T follicular helper cell (primary cell): ENCODE results near the gene RAD23B.
"Not testable (repeated sequence)": the region's sequence is repeated elsewhere in the genome, so short reads cannot be mapped to it uniquely, and the experiment has no call there.

Source experiments
- DNase-seq: peaks from one replicate; pipeline ENCODE4 v3.0.0-alpha.2; 2020; ENCODE audit warnings: low read depth
- total RNA-seq, 2 experiments: gene quantifications; one replicate each; lab custom pipeline; 2026; lab: John Stamatoyannopoulos, UW

Gene RAD23B
- 131 to 277 reads per million in 2 experiments for total RNA-seq

- peak; percentile 97 for DNase-seq
Observed at GRCh38 chr9:107282759-107283622, at the start of gene RAD23B. RAD23B (plus strand) TSS chr9:107283279; CDS start chr9:107283630, 351 bp downstream.

- no peak for DNase-seq
Observed at GRCh38 chr9:107235765-107236442, 47.2 kb upstream of the RAD23B start.

GRCh38 chr9:107237873-107238272 is 45.2 kb upstream of the RAD23B start:
- no peak for DNase-seq

DNA sequence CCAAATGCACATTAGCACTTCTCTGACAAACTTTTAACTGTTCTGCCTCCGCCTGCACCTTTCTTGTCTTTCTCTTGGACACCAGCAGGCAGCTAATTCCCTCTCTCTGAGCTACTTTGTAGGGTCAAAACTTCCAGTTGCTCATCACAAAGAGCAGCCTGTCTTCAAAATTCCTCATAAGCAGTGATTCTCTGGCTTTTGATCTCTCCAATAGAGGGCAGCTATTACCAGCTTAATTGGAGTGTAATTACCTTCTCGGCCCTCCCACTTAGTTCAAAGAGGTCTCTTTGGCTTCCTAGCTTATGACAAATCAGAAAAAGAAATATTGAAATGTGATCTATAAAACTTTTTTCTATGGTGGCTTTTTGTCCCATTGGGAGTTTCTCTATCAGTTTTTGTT is 43.6 kb upstream of the RAD23B start:
- DNase-seq = no peak

DNA sequence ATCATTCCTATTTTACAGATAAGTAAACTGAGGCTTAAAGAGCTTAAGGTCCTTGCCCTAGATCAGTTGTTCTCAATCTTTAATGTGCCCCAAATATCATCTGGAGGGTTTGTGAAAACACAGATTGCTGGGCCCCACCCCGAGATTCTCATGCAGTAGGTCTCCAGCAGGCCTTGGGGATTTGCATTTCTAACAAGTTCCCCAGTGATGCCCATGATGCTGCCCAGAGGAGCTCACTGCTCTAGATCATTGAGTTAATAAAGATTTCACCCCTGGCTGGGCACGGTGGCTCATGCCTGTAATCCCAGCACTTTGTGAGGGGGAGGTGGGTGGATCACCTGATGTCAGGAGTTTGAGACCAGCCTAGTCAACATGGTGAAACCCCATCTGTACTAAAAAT is 42.8 kb upstream of the RAD23B start:
- no peak for DNase-seq

GRCh38 chr9:107242073-107243030 is 40.7 kb upstream of the RAD23B start:
- no peak for DNase-seq

DNA sequence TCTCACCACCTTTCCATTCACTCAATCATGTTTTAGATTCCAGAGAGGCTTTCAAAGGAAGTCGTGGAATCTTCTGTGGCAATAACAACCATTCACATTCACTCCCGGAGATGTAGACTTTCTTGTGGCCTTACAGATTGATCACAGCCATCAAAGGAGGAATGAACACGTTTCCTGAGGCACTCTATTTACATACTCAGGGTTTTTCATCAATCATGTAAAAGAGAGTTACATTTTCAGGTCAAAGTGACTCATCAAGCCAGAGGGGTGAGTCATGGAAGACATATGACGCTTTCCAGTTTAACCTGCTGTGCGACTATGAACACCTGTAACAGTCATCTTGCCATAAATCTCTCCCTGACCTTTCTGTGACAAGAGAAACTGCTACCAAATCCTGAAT is 39.3 kb upstream of the RAD23B start:
- DNase-seq = no peak

DNA sequence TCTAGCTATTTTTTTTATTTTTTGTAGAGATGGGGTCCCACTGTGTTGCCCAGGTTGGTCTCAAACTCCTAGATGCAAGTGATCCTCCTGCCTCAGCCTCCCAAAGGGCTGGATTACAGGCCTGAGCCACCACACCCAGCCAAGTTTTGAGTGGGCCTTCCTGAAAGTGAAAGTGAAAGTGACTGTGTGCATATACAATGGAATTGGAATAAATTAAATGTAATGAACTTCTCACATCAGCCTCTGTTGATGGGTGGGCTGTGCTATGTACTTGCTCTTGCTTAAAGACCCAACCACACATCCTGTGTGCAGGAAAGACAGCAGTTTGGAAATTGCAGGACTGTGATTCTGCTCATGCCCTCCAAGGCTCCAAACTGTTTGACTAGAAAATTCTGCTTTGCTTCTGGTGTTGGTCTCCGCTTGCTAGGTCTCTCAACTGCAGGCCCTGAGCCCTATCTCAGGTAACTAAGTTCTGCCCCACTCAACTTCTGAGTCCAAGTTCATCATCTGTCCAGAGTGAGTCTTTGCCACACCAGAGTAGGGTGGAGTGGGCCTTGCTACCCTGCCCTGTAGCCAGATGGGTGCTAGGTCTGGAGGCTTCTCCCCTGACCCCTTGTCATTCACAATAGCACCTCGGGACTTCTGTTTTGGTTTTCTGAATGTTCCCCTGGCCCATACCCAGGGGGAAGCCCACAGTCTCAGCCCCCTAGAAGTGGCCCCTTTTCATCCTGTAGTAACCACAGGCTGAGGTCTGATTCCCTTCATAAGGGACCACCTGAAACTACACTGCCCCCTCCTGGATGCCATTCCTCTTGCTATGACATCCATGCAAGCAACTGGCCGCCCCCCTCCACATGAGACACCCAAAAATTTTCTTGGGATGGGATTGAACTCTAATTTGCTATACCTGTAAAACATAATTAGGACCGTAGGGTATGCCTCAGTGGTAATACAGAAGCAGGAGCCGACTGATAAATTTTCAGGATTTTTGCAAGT is 36.5 kb upstream of the RAD23B start:
- no peak for DNase-seq

GRCh38 chr9:107248714-107249113 is 34.4 kb upstream of the RAD23B start:
- DNase-seq = no peak

DNA sequence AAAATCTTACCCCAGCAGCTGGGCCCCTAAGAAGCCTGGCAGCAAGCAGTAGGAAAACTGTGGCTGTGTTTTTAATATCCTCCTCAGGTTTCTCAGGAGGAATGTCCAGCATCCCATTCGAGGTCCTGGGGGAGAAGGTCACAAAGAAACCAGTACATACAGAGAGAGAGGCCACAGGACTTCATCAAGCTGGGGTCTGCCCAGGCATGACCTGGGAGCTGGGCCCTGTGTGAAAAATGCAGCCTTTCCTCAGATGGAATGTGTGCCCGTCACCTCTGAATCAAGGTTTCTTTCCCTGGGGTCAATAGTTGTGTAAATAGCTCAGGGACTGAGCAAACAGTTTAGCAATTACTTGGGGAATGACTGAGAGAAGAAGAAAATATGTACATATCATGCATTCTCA is 33.9 kb upstream of the RAD23B start:
- DNase-seq = no peak

GRCh38 chr9:107249665-107250285 is 33.3 kb upstream of the RAD23B start:
- DNase-seq = no peak

DNA sequence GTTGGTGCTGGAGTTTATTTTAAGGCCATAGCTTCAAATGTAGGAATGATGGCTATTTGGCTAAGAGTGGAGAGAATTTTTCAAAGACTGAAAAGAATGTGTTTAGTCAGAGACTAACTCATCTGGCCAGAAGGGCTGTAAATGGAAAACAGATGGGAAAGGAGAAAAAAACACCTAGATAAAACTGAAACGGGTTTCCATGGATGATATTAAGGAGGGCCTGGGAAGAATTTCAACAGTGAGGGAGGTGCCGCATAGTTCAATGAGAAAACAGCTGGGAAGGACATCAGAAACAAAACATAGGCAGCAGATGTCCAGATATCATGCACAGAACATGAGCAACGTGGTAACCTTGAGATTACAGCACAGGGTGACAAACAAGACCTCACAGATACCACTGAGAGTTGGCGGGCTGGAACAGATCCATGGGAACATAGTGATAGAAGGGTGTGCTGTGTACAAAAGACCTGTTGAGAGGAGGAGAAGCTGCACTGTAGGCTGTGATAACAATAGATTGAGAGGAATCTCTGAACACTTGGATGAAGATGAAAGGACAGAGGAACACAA is 31.2 kb upstream of the RAD23B start:
- no peak for DNase-seq

GRCh38 chr9:107258919-107259318 is 24.2 kb upstream of the RAD23B start:
- no peak for DNase-seq

- DNase-seq = not testable (repeated sequence)
Observed at GRCh38 chr9:107259751-107260313, 23.2 kb upstream of the RAD23B start.

DNA sequence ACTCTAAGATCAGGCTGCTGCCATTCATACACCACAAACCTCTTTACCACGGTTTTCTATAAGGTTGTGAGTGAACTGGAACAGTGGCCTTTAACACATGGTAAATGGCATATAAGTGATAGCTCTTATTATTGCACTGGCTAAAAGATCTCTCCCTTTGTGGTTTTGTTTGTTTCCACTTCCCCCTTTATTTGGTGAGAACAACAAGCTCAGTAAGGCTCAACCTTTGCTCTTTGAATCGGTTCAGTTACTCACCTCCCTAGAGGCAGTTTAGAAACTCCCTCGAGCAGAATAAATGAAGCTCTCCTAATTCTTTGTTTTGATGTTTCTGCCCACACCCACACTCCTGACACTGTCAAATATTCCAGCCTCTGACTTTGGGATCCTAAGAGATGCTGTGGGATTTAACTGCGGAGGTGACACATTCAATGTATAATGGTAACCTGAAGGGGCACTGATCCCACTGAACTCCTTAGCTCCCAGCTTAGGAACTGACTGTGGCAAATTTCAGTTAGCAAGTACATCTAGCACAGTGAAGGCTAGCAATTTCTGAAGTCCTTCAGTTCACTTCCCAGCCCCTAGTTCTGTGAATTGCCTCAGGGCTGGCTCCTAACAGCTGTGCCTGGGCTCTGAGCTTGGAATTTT is 22.5 kb upstream of the RAD23B start:
- no peak for DNase-seq

- no peak for DNase-seq
Observed at GRCh38 chr9:107261106-107261505, 22.0 kb upstream of the RAD23B start.

- DNase-seq = no peak
Observed at GRCh38 chr9:107263289-107263688, 19.8 kb upstream of the RAD23B start.

GRCh38 chr9:107266624-107267368 is 16.3 kb upstream of the RAD23B start:
- no peak for DNase-seq
